ENCODE data around the gene ZDHHC14.

GRCh38 chr6:157471895-157472686 lies 91.1 kb downstream of the ZDHHC14 start:
- TF ChIP-seq CTCF (IDR thresholded peaks at IDR 0.05; ENCODE audit: low read length): no peak
- TF ChIP-seq EZH2phosphoT487 (IDR thresholded peaks at IDR 0.05; ENCODE audit: low read length): no peak
